Heart left ventricle (tissue), 16 donors: ENCODE results near the gene CSRP1. TPM values are rescaled to one million over a fixed set of nuclear protein-coding genes. Genes with fewer than 3 reads are reported as not detected.
A peak's percentile ranks its signal among the peaks of the same experiment; 100 is the strongest.
"Not testable (repeated sequence)": the region's sequence is repeated elsewhere in the genome, so short reads cannot be mapped to it uniquely, and the experiment has no call there.

Source experiments
- ATAC-seq, 4 donors: fragments of 200-7000 bp; cut with Tn5 transposase; one replicate each; pipeline ENCODE4 v1.9.1; 2020 to 2022; ENCODE audit warnings: moderate library complexity in 4 of 4, mild to moderate bottlenecking in 3 of 4, moderate number of reproducible peaks in 1 of 4
- DNase-seq, 5 donors: peaks; one replicate each; pipeline ENCODE4 v3.0.0-alpha.2; 2020
- H3K27ac ChIP-seq, 12 donors: fragments of 200-600 bp; sonication (generic) in 4 of 12; one replicate each; pipeline versions ENCODE4 v1.5.0 to v1.8.0; 2016 to 2022; ENCODE audit warnings: mild to moderate bottlenecking in 2 of 12
- H3K27me3 ChIP-seq, 9 donors: fragments of 200-600 bp; sonication (generic) in 2 of 9; one replicate each; pipeline versions ENCODE4 v1.5.1 to v1.8.0; 2016 to 2022; ENCODE audit warnings: mild to moderate bottlenecking in 3 of 9
- H3K36me3 ChIP-seq, 9 donors: fragments of 200-600 bp; sonication (generic) in 2 of 9; one replicate each; pipeline versions ENCODE4 v1.5.0 to v1.8.0; 2018 to 2022; ENCODE audit warnings: mild to moderate bottlenecking in 2 of 9
- H3K4me1 ChIP-seq, 12 donors: fragments of 200-600 bp; sonication (generic) in 4 of 12; one replicate each; pipeline versions ENCODE4 v1.5.0 to v1.8.0; 2016 to 2022; ENCODE audit warnings: mild to moderate bottlenecking in 3 of 12
- H3K4me3 ChIP-seq, 12 donors: fragments of 200-600 bp; sonication (generic) in 4 of 12; one replicate each; pipeline versions ENCODE4 v1.5.0 to v1.8.0; 2017 to 2022; ENCODE audit warnings: mild to moderate bottlenecking in 9 of 12, moderate library complexity in 4 of 12
- H3K9me3 ChIP-seq, 12 donors: fragments of 200-600 bp; sonication (generic) in 4 of 12; one replicate each; pipeline versions ENCODE4 v1.5.0 to v1.8.0; 2016 to 2022; ENCODE audit warnings: mild to moderate bottlenecking in 1 of 12
- CTCF ChIP-seq, 12 donors: fragments of 200-600 bp; sonication (generic) in 4 of 12; IDR thresholded peaks; one replicate each; pipeline versions ENCODE4 v1.5.0 to v1.8.0; 2018 to 2022; ENCODE audit warnings: antibody characterized with exemption in 12 of 12, mild to moderate bottlenecking in 5 of 12
- POLR2A ChIP-seq, 2 donors: fragments of 450-650 bp; IDR thresholded peaks; one replicate each; pipeline ENCODE4 v1.6.1; 2017; ENCODE audit warnings: antibody characterized with exemption in 2 of 2, mild to moderate bottlenecking in 2 of 2, moderate library complexity in 2 of 2
- WGBS, 4 donors: extraction: QIAGEN DNeasy Blood & Tissue Kit in 2 of 4; methylation state at CpG; one replicate each; pipeline versions ENCODE4 v1.1.5 to v1.1.7; 2013 to 2018; 5-methylcytosine and 5-hydroxymethylcytosine counted together
- intact Hi-C, 10 donors: fragments of 100-400 bp; cut with DNase I; formaldehyde crosslinking; loops; one replicate each; pipeline versions ENCODE4 v1.11.1 to v1.14.2; 2022
- polyA plus RNA-seq, 2 donors: library from polyadenylated mRNA; stranded (reverse); fragments of 200-250 nt; gene quantifications; one replicate each; pipeline ENCODE4 v1.2.3, GENCODE V29; 2013
- total RNA-seq, 9 donors: library from RNA; depleted of rRNA in 2 of 9; stranded (reverse); fragments of >200 nt in 2 of 9; fragmentation: NEBNext Ultra II Directional in 3 of 9; extraction: Animal tissue kit (Norgen Biotek cat#: 25700) in 3 of 9; gene quantifications; one replicate each; pipeline versions ENCODE4 v1.1.0 to v1.2.4, GENCODE V29; 2016 to 2023
- donor health status: ischemic (EF 13 %, LVEDD 7.1; RV severe dilation, severe dysfunction).
- donor health status: healthy with polysubstance abuse.
- donor health status: DM: no; HTN: yes; CAD: no.
- donor health status: DM: no; HTN: no; CAD: no.
- donor health status: ischemic (EF 25% LVEDD 6.9; RV normal size, moderate dysfunction).
- donor health status: ischemic (EF 25% LVEDD 5.7; RV mildly dilated, moderate dysfunction).
- donor health status: healthy.
- donor health status: DM: yes; HTN: yes; CAD: no.
- donor health status: ischemic (EF 35%, LVEDD 5.7; RV mildly dilated, moderate dysfunction).
- donor health status: nonischemic (EF 11% LVEDD 7.7; RV severe dilation, severe dysfunction).
- donor health status: DM: yes; HTN: yes; CAD: no.
- donor health status: PGD.
- donor health status: ischemic (EF 29% LVEDD 5.4; RV normal size, mild dysfunction).
- donor health status: nonischemic (EF 23%, LVEDD 6.1; RV moderate dilation, normal function).

CSRP1 gene
- total and polyA plus RNA-seq, 11 donors = 35.8 to 325 (median 78.6) TPM

- Histone ChIP-seq H3K36me3 (no peaks in the 10 kb centered on the region), H3K9me3 (no peaks in the 10 kb centered on the region), H3K4me1 (peaks cover 2 to 48% (median 36%) of the 10 kb centered on the region in 12 donors), H3K27me3 (no peaks in the 10 kb centered on the region), H3K4me3 (no peak overlapping the region), H3K27ac (no peak overlapping the region)
- intact Hi-C loops = no loop called here
- 95 to 99% (median 98%) methylated on average over 3 of the region's 3 CpGs for WGBS, 4 donors
- DNase-seq (no peak), ATAC-seq (no peak)
- TF ChIP-seq CTCF (IDR thresholded peaks at IDR 0.05) (no peak), POLR2A (IDR thresholded peaks at IDR 0.05) (no peak)
Measured at GRCh38 chr1:201551096-201551495, 44.2 kb upstream of the CSRP1 start.

GRCh38 chr1:201549522-201549921, 42.6 kb upstream of the CSRP1 start:
- WGBS, 4 donors = 92 to 99% (median 98%) methylated on average over 5 of the region's 5 CpGs
- peaks cover 2 to 46% (median 25%) of the 10 kb centered on the region in 12 donors for H3K4me1 ChIP-seq
- ATAC-seq, H3K36me3 ChIP-seq, DNase-seq, H3K4me3 ChIP-seq, intact Hi-C loops, H3K27me3 ChIP-seq, H3K27ac ChIP-seq, H3K9me3 ChIP-seq: not testable (repeated sequence)

GRCh38 chr1:201545851-201546492, 39.0 kb upstream of the CSRP1 start:
- TF ChIP-seq CTCF (IDR thresholded peaks at IDR 0.05) = no peak
- TF ChIP-seq POLR2A (IDR thresholded peaks at IDR 0.05) = no peak
- ATAC-seq (peak in 2 of 4 donors; percentile 8 to 58), DNase-seq (no peak)
- no peaks in the 10 kb centered on the region for H3K9me3 ChIP-seq
- intact Hi-C loops = no loop called here
- H3K36me3 ChIP-seq = no peaks in the 10 kb centered on the region
- WGBS, 4 donors = 64 to 76% (median 65%) methylated on average over 9 of the region's 9 CpGs
- no peak overlapping the region for H3K27ac ChIP-seq
- H3K4me1 ChIP-seq = peaks cover 0 to 49% (median 31%) of the 10 kb centered on the region in 12 donors
- no peak overlapping the region for H3K4me3 ChIP-seq
- no peaks in the 10 kb centered on the region for H3K27me3 ChIP-seq

- WGBS, 4 donors = 93 to 96% (median 95%) methylated on average over 3 of the region's 3 CpGs
- no peak for DNase-seq
- Histone ChIP-seq H3K4me1 (peaks cover 0 to 61% (median 36%) of the 10 kb centered on the region in 12 donors), H3K27ac (no peak overlapping the region), H3K27me3 (no peaks in the 10 kb centered on the region), H3K9me3 (no peaks in the 10 kb centered on the region), H3K4me3 (no peak overlapping the region), H3K36me3 (no peaks in the 10 kb centered on the region)
- no peak for ATAC-seq
- TF ChIP-seq POLR2A (IDR thresholded peaks at IDR 0.05) (no peak), CTCF (IDR thresholded peaks at IDR 0.05) (no peak)
- intact Hi-C loops = no loop called here
Measured at GRCh38 chr1:201544710-201545109, 37.8 kb upstream of the CSRP1 start.
